Fibroblast of villous mesenchyme (primary cell): ENCODE measurements around the gene SGPL1. TPM values are rescaled to one million over a fixed set of nuclear protein-coding genes. Genes with fewer than 3 reads are reported as not detected.

Source experiments
- DNase-seq: peaks from one replicate; pipeline ENCODE4 v3.0.0-alpha.2; 2010; ENCODE audit warnings: low read depth
- H3K4me3 ChIP-seq: 2 replicates; pipeline ENCODE4 v1.5.1; 2011; ENCODE audit warnings: low read depth, mild to moderate bottlenecking, low read length
- CTCF ChIP-seq: IDR thresholded peaks from 2 replicates; pipeline ENCODE4 v1.5.1; 2012; ENCODE audit warnings: low read depth, mild to moderate bottlenecking, low read length; ENCODE audit not compliant: insufficient read depth
- total RNA-seq: library from RNA; depleted of rRNA; stranded (reverse); fragments of >200 nt; gene quantifications from 2 replicates; pipeline ENCODE4 v1.2.3, GENCODE V29; 2012

SGPL1 gene
- total RNA-seq, 1 donor: 54.4 TPM

DNA sequence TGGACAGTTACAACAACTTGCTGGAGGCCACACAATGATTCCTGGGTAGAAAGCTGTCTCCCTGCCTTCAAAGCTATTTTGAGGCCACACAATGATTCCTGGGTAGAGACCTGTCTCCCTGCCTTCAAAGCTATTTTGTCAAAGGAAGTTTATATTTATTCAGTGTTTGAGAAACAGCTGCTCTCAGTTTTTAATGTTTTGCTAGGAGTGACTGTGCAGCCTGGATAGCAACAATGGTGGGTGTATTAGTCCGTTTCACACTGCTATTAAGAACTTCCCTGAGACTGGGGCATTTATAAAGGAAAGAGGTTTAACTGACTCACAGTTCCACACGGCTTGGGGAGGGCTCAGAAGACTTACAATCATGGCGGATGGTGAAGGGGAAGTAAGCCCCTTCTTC is 3.9 kb upstream of the SGPL1 start:
- DNase-seq: no peak
- H3K4me3 ChIP-seq: no peak overlapping the region
- no peak for TF ChIP-seq CTCF

DNA sequence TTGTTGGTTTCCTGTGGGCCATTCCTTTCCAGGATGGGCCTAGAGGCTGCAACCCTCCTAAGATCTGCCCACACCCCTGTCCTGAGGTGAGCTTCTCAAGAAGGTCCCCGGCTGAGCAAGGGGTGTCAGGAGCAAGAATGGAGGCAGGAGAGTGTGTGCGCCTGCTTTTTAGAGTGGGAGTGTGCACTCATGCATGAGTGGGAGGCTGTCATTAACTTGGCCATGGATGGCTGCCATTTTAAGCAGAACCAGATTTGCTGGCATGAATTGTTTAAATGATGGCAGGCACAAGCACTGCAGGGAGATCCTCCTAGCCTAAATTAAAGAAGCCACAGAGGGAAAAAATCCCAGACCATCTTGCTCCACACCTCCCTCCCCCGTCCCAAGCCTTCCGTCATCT is 2.9 kb upstream of the SGPL1 start:
- H3K4me3 ChIP-seq: no peak overlapping the region
- TF ChIP-seq CTCF: no peak
- DNase-seq: no peak

DNA sequence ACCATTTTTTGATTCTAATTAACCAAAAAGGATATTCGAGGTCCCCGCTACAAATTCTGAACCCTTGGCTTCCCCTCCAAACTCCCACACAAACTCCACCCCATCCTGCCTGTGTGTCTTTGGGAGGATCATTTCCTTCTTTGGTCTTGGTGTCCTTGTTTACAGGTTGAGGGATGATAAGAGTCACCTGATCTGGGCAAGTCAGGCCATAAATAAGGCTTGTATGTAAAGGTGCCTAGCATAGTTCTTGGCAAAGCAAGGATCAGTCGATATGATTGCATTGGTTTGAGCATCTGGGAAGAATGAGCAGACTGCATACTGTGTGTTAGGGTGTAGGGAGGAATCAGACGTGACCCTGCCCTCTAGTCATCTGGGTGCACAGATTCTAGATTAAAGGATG is 1.6 kb upstream of the SGPL1 start:
- TF ChIP-seq CTCF: no peak
- no peak overlapping the region for H3K4me3 ChIP-seq
- DNase-seq: no peak

DNA sequence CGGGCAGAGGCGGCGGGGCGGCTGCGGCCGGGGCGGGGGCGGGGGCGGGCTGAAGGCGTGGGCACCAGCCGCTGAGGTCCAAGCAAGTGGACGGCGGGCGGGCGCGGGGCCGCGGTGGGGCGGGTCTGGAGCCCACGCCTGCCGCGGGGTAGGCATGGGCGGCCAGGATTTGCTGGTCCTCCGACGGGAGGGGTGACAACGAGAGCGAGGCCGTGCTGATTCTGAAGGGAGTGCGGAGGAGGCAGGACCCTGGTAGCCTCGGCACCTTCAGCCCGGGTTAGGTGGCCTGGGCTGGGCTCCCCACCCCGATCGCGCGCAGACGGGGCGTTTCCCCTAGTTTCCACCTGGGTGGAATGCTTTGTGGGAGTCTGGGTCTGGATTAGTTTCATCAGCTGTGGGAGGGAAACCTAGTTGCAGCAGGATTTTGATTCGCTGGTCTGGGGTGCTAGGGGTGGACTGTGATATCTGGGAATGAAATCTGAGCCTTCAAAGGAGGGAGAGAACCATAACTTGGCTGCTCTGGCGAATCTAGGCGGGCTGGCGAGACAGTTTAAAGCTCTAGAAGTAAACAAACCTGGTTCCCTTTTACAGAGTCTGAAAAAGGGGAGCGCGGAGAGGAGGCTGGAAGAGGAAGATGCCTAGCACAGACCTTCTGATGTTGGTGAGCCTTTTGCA is 609 bp downstream of the SGPL1 start:
- peak overlapping the region; percentile 82 for H3K4me3 ChIP-seq
- no peak for TF ChIP-seq CTCF
- DNase-seq: peak; percentile 95

GRCh38 chr10:70820976-70821750 is 5.4 kb downstream of the SGPL1 start:
- no peak overlapping the region for H3K4me3 ChIP-seq
- DNase-seq: no peak
- no peak for TF ChIP-seq CTCF

GRCh38 chr10:70822076-70822820 is 6.5 kb downstream of the SGPL1 start:
- DNase-seq: no peak
- TF ChIP-seq CTCF: no peak
- H3K4me3 ChIP-seq: no peak overlapping the region
